Left ventricle myocardium inferior (tissue), 1 donor: ENCODE results near the gene RNF157. TPM values are rescaled to one million over a fixed set of nuclear protein-coding genes. Genes with fewer than 3 reads are reported as not detected.

Experiments
- DNase-seq: peaks from one replicate; pipeline ENCODE4 v3.0.0-alpha.2; 2020
- H3K27ac ChIP-seq: fragments of 200-600 bp; replicated peaks from 2 replicates; pipeline ENCODE4 v1.8.0; 2021
- H3K27me3 ChIP-seq: fragments of 200-600 bp; 2 replicates; pipeline ENCODE4 v1.8.0; 2021; ENCODE audit warnings: low read depth
- H3K36me3 ChIP-seq: fragments of 200-600 bp; 2 replicates; pipeline ENCODE4 v1.8.0; 2021
- H3K4me1 ChIP-seq: fragments of 200-600 bp; 2 replicates; pipeline ENCODE4 v1.8.0; 2021
- H3K4me3 ChIP-seq: fragments of 200-600 bp; 2 replicates; pipeline ENCODE4 v1.8.0; 2021; ENCODE audit warnings: mild to moderate bottlenecking, moderate library complexity
- H3K9me3 ChIP-seq: fragments of 200-600 bp; replicated peaks from 2 replicates; pipeline ENCODE4 v1.8.0; 2021
- CTCF ChIP-seq: fragments of 200-600 bp; IDR thresholded peaks from 2 replicates; pipeline ENCODE4 v1.8.0; 2021; ENCODE audit warnings: antibody characterized with exemption, mild to moderate bottlenecking, borderline replicate concordance
- intact Hi-C: fragments of 100-400 bp; cut with micrococcal nuclease; formaldehyde crosslinking; loops from one replicate; pipeline ENCODE4 v1.11.0; 2022
- total RNA-seq: library from RNA; stranded (reverse); fragmentation: NEBNext Ultra II Directional; extraction: Animal tissue kit (Norgen Biotek cat#: 25700); gene quantifications from one replicate; pipeline ENCODE4 v1.2.1, GENCODE V29; 2021
- donor health status: DM: no; HTN: yes; CAD: no; lungs with severe emphysema.

Gene RNF157
- total RNA-seq, 1 donor from 2014 or later, result 4.8 TPM

- Histone ChIP-seq H3K27ac (peak overlapping the region; percentile 19), H3K9me3 (no peaks in the 10 kb centered on the region), H3K36me3 (no peaks in the 10 kb centered on the region), H3K4me1 (peaks cover 7% of the 10 kb centered on the region), H3K27me3 (no peaks in the 10 kb centered on the region), H3K4me3 (peak overlapping the region; percentile 62)
- intact Hi-C loops, result loop anchor here (5.0 to 10.0 kb wide), 2 partner anchors 53 to 155 kb away; no protein-coding TSS in a partner anchor
- TF ChIP-seq CTCF, result no peak
- no peak for DNase-seq
Observed at GRCh38 chr17:76121932-76122430, 118.3 kb downstream of the RNF157 start.

DNA sequence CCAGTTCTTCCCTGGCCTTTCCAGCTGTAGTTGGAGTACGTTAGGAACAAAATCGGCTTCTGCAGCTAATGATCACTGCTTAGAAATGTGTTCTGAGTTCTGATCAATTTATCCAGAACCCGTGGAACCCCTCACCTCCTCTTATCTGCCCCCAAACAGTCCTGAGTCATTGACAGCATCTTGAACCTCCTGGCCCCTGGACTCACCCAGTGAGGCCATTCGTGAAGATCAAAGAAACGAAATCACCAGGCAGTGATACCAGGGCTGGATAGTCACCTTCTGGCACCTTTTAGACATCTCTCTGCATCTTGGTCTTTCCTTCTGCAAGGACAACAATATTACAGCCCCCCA is 119.7 kb downstream of the RNF157 start:
- Histone ChIP-seq H3K36me3 (no peaks in the 10 kb centered on the region), H3K27me3 (no peaks in the 10 kb centered on the region), H3K9me3 (no peaks in the 10 kb centered on the region), H3K27ac (no peak overlapping the region), H3K4me3 (no peak overlapping the region), H3K4me1 (peaks cover 7% of the 10 kb centered on the region)
- no peak for DNase-seq
- no peak for TF ChIP-seq CTCF
- intact Hi-C loops, result loop anchor here (5.0 to 10.0 kb wide), 2 partner anchors 54 to 157 kb away; no protein-coding TSS in a partner anchor

DNA sequence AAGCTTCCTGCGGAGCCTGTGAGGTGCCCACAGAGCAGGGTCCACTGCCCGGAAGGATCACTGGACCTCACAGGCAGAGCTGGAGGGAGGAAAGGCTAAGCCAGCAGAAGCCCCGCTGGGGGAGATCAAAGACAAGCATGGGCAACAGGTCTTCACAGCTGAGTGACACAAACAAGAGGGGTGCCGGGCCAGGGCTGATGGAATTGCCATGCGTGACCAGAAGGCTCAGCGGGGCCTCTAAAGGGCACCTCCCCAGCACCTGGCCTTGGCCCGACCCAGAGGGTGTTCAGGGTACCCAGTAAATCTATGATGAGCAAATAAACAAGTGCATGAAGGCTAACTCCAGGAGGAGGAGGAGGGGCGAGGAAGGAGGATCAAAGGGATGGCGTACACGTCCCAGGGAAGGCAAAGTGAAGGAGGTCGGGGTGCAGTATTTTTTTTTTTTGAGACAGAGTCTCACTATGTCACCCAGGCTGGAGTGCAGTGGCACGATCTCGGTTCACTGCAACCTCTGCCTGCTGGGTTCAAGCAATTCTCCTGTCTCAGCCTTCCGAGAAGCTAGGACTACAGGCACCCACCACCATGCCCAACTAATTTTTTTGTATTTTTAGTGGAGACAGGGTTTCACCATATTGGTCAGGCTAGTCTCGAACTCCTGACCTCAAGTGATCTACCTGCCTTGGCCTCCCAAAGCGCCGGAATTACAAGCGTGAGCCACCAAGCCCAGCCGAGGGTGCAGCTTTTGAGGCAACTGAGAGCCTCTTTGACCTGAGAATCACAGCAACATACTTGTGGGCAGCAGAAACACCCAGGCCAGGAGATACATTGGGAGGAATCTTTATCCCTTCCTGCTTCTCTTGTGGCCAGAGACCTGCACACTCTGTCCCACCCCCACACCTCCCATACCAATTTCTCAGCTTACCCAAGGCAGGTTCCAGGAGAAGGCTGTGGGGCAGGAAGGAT is 120.6 kb downstream of the RNF157 start:
- H3K36me3 ChIP-seq, result no peaks in the 10 kb centered on the region
- intact Hi-C loops, result loop anchor here (5.0 to 10.0 kb wide), 2 partner anchors 55 to 158 kb away; no protein-coding TSS in a partner anchor
- no peak overlapping the region for H3K4me3 ChIP-seq

GRCh38 chr17:76115138-76115754 is 125.0 kb downstream of the RNF157 start:
- H3K27me3 ChIP-seq, result no peaks in the 10 kb centered on the region
- H3K9me3 ChIP-seq, result no peaks in the 10 kb centered on the region
- H3K4me1 ChIP-seq, result no peaks in the 10 kb centered on the region
- TF ChIP-seq CTCF, result no peak
- intact Hi-C loops, result no loop called here
- no peak overlapping the region for H3K4me3 ChIP-seq
- no peak for DNase-seq
- H3K27ac ChIP-seq, result no peak overlapping the region
- no peaks in the 10 kb centered on the region for H3K36me3 ChIP-seq

More for the DNA sequence above, 120.6 kb downstream of the RNF157 start:
- Histone ChIP-seq H3K4me1 (peaks cover 7% of the 10 kb centered on the region), H3K27me3 (no peaks in the 10 kb centered on the region), H3K27ac (no peak overlapping the region), H3K9me3 (no peaks in the 10 kb centered on the region)
- DNase-seq, result no peak
- no peak for TF ChIP-seq CTCF

DNA sequence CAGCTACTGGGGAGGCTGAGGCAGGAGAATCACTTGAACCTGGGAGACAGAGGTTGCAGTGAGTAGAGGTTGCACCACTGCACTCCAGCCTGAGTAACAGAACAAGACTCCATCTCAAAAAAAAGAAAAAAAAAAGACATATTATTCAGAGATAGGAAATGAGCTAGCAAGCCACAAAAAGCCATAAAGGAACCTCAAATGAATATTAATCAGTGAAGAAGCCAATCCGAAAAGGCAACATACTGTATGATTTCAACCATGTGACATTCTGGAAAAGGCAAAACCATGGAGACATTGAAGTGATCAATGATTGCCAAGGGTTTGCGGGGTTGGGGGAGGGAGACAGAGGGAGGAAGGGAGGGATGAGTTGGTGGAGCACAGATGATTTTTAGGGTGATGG is 128.3 kb downstream of the RNF157 start:
- no peak for TF ChIP-seq CTCF
- H3K36me3 ChIP-seq, result no peaks in the 10 kb centered on the region
- H3K27me3 ChIP-seq, result no peaks in the 10 kb centered on the region
- no peaks in the 10 kb centered on the region for H3K9me3 ChIP-seq
- intact Hi-C loops, result no loop called here
- no peak overlapping the region for H3K27ac ChIP-seq
- DNase-seq, result no peak
- H3K4me3 ChIP-seq, result no peak overlapping the region
- no peaks in the 10 kb centered on the region for H3K4me1 ChIP-seq
